Suprapubic skin (tissue), 4 donors: ENCODE measurements around the gene CFAP46. TPM values are rescaled to one million over a fixed set of nuclear protein-coding genes. Genes with fewer than 3 reads are reported as not detected.
A peak's percentile ranks its signal among the peaks of the same experiment; 100 is the strongest.

Experiments
- DNase-seq, 2 donors: peaks; one replicate each; pipeline ENCODE4 v3.0.0-alpha.2; 2019; ENCODE audit warnings: low spot score in 2 of 2
- H3K27ac ChIP-seq: fragments of 200-600 bp; sonication (generic); one replicate; pipeline ENCODE4 v1.5.1; 2019
- H3K27me3 ChIP-seq: fragments of 200-600 bp; sonication (generic); one replicate; pipeline ENCODE4 v1.5.1; 2019
- H3K36me3 ChIP-seq: fragments of 200-600 bp; sonication (generic); one replicate; pipeline ENCODE4 v1.5.1; 2019
- H3K4me1 ChIP-seq: fragments of 200-600 bp; sonication (generic); one replicate; pipeline ENCODE4 v1.5.1; 2019
- H3K4me3 ChIP-seq: fragments of 200-600 bp; sonication (generic); one replicate; pipeline ENCODE4 v1.5.1; 2019; ENCODE audit warnings: mild to moderate bottlenecking
- H3K9me3 ChIP-seq: fragments of 200-600 bp; sonication (generic); one replicate; pipeline ENCODE4 v1.5.1; 2019
- CTCF ChIP-seq, 2 donors: fragments of 200-600 bp in 1 of 2; fragments of 450-650 bp in 1 of 2; sonication (generic) in 1 of 2; IDR thresholded peaks; one replicate each; pipeline ENCODE4 v1.5.1; 2016 to 2019; ENCODE audit warnings: antibody characterized with exemption in 2 of 2, mild to moderate bottlenecking in 1 of 2, moderate library complexity in 1 of 2
- EP300 ChIP-seq: sonication (generic); formaldehyde crosslinking; IDR thresholded peaks from one replicate; pipeline ENCODE4 v1.6.1; 2017; ENCODE audit warnings: antibody characterized with exemption
- POLR2A ChIP-seq, 2 donors: fragments of 450-650 bp; IDR thresholded peaks; one replicate each; pipeline ENCODE4 v1.6.1; 2017; ENCODE audit warnings: antibody characterized with exemption in 2 of 2, mild to moderate bottlenecking in 2 of 2, moderate library complexity in 2 of 2
- POLR2AphosphoS5 ChIP-seq, 3 donors: sonication (generic); formaldehyde crosslinking; IDR thresholded peaks; one replicate each; pipeline ENCODE4 v1.6.1; 2017; ENCODE audit warnings: antibody characterized with exemption in 3 of 3
- WGBS: methylation state at CpG from one replicate; pipeline ENCODE4 v1.1.5; 2018; 5-methylcytosine and 5-hydroxymethylcytosine counted together
- total RNA-seq, 4 donors: library from RNA; depleted of rRNA; stranded (reverse); fragments of >200 nt; gene quantifications; one replicate each; pipeline ENCODE4 v1.1.0, GENCODE V29; 2016

The CFAP46 gene
- total RNA-seq, 4 donors from 2014 or later, result 0.11 to 0.21 TPM; not detected in 2

GRCh38 chr10:132939378-132939955 lies 2.9 kb downstream of the CFAP46 start:
- WGBS, result 100% methylated on average over 4 of the region's 15 CpGs
- H3K36me3 ChIP-seq, result no peaks in the 10 kb centered on the region

GRCh38 chr10:132938472-132939339 lies 3.7 kb downstream of the CFAP46 start:
- peak in 1 of 2 donors; percentile 37 for DNase-seq
- no peak overlapping the region for H3K4me3 ChIP-seq
- peaks cover 14% of the 10 kb centered on the region for H3K4me1 ChIP-seq
- WGBS, result 73% methylated on average over 16 of the region's 27 CpGs
- TF ChIP-seq CTCF (IDR thresholded peaks at IDR 0.05), result peak in 1 of 2 donors; percentile 20
- no peak for TF ChIP-seq POLR2AphosphoS5 (IDR thresholded peaks at IDR 0.05)
- peaks cover 58% of the 10 kb centered on the region for H3K27me3 ChIP-seq
- no peaks in the 10 kb centered on the region for H3K36me3 ChIP-seq
- H3K9me3 ChIP-seq, result no peaks in the 10 kb centered on the region
- no peak overlapping the region for H3K27ac ChIP-seq

More at GRCh38 chr10:132939378-132939955, 2.9 kb downstream of the CFAP46 start:
- TF ChIP-seq EP300, result no peak
- TF ChIP-seq POLR2AphosphoS5 (IDR thresholded peaks at IDR 0.05), result no peak
- TF ChIP-seq CTCF (IDR thresholded peaks at IDR 0.05), result no peak
- no peak for TF ChIP-seq POLR2A (IDR thresholded peaks at IDR 0.05)
- Histone ChIP-seq H3K9me3 (no peaks in the 10 kb centered on the region), H3K4me3 (no peak overlapping the region), H3K27me3 (peaks cover 64% of the 10 kb centered on the region), H3K27ac (no peak overlapping the region), H3K4me1 (peaks cover 14% of the 10 kb centered on the region)
- DNase-seq, result peak in 1 of 2 donors; percentile 39

GRCh38 chr10:132937861-132938260 lies 4.5 kb downstream of the CFAP46 start:
- no peak overlapping the region for H3K27ac ChIP-seq
- no peaks in the 10 kb centered on the region for H3K9me3 ChIP-seq
- WGBS, result 78% methylated on average over 12 of the region's 19 CpGs
- H3K36me3 ChIP-seq, result no peaks in the 10 kb centered on the region
- peaks cover 11% of the 10 kb centered on the region for H3K4me1 ChIP-seq
- peak in 1 of 2 donors; percentile 46 for DNase-seq
- TF ChIP-seq POLR2AphosphoS5 (IDR thresholded peaks at IDR 0.05) (no peak), POLR2A (IDR thresholded peaks at IDR 0.05) (no peak), EP300 (no peak), CTCF (IDR thresholded peaks at IDR 0.05) (no peak)
- H3K4me3 ChIP-seq, result no peak overlapping the region
- H3K27me3 ChIP-seq, result peaks cover 49% of the 10 kb centered on the region

GRCh38 chr10:132934953-132935352 lies 7.4 kb downstream of the CFAP46 start:
- H3K9me3 ChIP-seq, result no peaks in the 10 kb centered on the region
- H3K4me1 ChIP-seq, result no peaks in the 10 kb centered on the region
- H3K27me3 ChIP-seq, result peaks cover 24% of the 10 kb centered on the region
- no peak overlapping the region for H3K27ac ChIP-seq
- no peak for DNase-seq
- WGBS, result 82% methylated on average over 6 of the region's 6 CpGs
- TF ChIP-seq POLR2AphosphoS5 (IDR thresholded peaks at IDR 0.05), result no peak
- TF ChIP-seq POLR2A (IDR thresholded peaks at IDR 0.05), result no peak
- TF ChIP-seq CTCF (IDR thresholded peaks at IDR 0.05), result no peak
- no peak for TF ChIP-seq EP300
- H3K36me3 ChIP-seq, result no peaks in the 10 kb centered on the region
- no peak overlapping the region for H3K4me3 ChIP-seq

GRCh38 chr10:132933308-132934042 lies 8.9 kb downstream of the CFAP46 start:
- no peaks in the 10 kb centered on the region for H3K36me3 ChIP-seq
- H3K27ac ChIP-seq, result no peak overlapping the region
- H3K9me3 ChIP-seq, result no peaks in the 10 kb centered on the region
- H3K4me3 ChIP-seq, result no peak overlapping the region
- DNase-seq, result peak in 1 of 2 donors; percentile 57
- H3K27me3 ChIP-seq, result peaks cover 13% of the 10 kb centered on the region
- 97% methylated on average over 26 of the region's 30 CpGs for WGBS
- no peaks in the 10 kb centered on the region for H3K4me1 ChIP-seq
- TF ChIP-seq EP300 (no peak), CTCF (IDR thresholded peaks at IDR 0.05) (no peak), POLR2A (IDR thresholded peaks at IDR 0.05) (no peak), POLR2AphosphoS5 (IDR thresholded peaks at IDR 0.05) (no peak)
